Stimulated activated CD4-positive, alpha-beta T cell treated with anti-CD3 and anti-CD28 coated beads, Interleukin-1b, Interleukin-23, amount 100 ng/mL, for 1 hour (primary cell): Measurements from ENCODE around the gene TGFB1.

ENCODE experiments used
- DNase-seq, 2 donors: peaks; one replicate each; pipeline ENCODE4 v3.0.0-alpha.2; 2020; ENCODE audit warnings: low read depth in 2 of 2

Gene TGFB1

GRCh38 chr19:41341669-41342490, 11.8 kb downstream of the TGFB1 start:
- no peak for DNase-seq

- no peak for DNase-seq
These were observed 13.8 kb downstream of the TGFB1 start for GRCh38 chr19:41339936-41340335.

DNA sequence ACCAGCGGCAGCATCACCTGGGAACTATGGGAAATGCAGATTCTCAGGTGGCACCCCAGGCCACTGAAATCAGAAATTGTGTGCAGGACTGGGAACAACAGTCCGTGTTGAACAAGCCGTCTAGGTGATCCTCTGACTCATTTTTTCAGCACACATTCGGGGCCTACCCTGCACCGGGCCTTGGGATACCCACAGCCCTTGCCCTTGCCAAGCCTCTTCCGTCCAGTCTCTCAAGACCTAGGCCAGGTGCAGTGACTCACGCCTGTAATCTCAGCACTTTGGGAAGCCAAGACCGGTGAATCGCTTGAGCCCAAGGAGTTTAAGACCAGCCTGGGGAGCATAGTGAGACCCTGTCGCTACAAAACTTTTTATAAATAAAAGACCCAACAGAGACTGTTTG, 18.3 kb downstream of the TGFB1 start:
- DNase-seq: no peak

DNA sequence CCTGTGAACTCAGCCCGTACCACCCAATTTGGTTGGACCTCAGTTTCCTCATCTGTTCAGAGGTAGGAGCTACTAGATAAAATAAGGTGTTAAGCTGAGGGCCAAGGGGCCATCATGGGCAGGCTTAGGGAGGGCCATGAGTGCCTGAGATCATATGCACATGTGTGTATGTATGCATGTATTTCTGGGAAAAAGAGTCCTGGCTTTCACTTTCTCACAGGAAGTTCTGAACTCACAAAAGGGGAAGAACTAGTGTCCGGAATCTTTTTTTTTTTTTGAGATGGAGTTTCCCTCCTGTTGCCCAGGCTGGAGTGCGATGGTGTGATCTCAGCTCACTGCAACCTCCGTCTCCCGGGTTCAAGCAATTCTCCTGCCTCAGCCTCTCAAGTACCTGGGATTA, 18.9 kb downstream of the TGFB1 start:
- no peak for DNase-seq

DNA sequence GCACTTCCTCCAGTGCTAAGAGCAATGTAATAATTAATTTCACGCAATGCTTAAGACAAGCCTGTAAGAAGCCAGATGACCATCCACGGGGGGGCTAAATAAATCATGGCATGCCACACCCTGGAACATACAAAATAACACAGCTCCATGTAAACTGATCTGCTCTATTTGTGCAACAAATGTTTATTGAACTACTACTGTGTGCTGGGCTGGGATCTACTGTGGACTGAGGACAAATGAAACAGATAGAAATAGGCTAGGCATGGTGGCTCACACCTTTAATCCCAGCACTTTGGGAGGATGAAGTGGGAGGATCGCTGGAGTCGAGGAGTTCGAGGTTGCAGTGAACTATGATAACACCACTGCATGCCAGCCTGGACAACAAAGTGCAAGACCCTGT, 21.3 kb downstream of the TGFB1 start:
- DNase-seq: no peak

- no peak for DNase-seq
These were observed 21.7 kb downstream of the TGFB1 start for GRCh38 chr19:41332000-41332399.

DNA sequence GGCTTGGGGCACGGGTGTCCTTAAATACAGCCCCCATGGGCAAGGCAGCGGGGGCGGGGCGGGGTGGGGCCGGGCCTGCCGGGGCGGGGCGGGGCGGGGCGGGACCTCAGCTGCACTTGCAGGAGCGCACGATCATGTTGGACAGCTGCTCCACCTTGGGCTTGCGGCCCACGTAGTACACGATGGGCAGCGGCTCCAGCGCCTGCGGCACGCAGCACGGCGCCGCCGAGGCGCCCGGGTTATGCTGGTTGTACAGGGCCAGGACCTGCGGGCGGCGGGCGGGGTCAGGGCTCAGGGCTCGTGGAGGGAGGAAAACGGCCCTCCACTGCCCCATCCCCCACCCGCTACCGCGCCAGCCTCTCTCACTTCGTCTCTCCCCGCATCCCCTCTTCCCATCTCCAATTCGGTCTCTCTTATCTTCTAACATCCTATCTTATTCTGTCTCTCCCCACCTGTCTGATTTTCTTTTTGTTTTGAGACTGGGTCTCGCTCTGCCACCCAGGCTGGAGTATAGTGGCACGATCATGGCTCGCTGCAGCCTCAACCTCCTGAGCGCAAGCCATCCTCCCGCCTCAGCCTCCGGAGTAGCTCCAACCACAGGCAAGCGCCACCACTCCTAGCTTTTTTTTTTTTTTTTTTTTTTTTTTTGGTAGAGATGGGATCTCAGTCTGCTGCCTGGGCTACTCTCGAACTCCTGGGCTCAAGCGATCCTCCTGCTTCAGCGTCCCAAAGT, 22.6 kb downstream of the TGFB1 start:
- DNase-seq: no peak

DNA sequence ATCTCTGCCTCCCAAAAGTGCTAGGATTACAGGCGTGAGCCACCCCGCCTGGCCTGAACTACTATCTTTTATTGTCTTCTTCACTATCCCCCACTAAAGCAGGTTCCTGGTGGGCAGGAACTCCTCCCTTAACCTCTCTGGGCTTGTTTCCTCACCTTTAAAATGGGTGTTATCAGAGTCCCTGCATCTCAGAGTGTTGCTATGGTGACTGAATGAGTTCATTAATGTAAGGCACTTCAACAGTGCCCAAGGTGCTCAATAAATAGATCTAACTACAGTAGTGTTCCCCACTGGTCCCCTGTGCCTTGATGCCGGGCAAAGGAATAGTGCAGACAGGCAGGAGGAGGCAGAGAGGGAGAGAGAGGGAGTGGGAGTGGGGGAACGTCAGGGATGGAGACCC, 23.2 kb downstream of the TGFB1 start:
- DNase-seq: no peak

- no peak for DNase-seq
These were observed 24.9 kb downstream of the TGFB1 start for GRCh38 chr19:41328842-41329225.

GRCh38 chr19:41328157-41328841, 25.4 kb downstream of the TGFB1 start:
- DNase-seq: peak in 1 of 2 donors; percentile 26

DNA sequence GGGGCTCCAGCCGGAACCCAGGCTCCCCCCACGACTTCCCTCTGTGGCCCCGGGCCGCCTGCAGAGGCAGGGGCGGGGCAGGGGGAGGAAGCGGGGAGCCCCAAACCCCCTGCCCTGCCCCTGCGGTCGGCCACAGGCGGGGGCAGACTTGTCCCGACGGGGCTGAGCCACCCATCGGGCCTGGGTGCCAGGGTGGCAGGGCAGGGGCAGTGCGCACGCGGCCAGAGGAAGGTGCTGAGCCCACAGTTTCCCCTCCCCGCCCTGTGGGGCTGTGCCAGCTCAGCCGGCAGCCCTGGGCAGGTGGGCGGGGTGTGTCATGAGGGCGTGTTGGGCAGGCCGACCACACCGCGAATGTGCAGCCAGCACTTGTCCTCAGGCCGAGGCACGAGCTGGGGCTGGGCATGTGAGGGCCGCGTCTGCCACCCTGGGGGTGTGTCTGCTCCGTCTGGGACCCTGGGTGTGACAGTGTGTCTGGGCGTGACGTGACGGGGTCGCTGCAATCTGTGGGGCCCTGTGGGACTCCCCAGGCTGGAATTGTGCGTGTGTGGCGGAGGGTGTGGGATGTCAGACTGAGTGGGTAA, 26.1 kb downstream of the TGFB1 start:
- DNase-seq: peak; percentile 64 to 67

DNA sequence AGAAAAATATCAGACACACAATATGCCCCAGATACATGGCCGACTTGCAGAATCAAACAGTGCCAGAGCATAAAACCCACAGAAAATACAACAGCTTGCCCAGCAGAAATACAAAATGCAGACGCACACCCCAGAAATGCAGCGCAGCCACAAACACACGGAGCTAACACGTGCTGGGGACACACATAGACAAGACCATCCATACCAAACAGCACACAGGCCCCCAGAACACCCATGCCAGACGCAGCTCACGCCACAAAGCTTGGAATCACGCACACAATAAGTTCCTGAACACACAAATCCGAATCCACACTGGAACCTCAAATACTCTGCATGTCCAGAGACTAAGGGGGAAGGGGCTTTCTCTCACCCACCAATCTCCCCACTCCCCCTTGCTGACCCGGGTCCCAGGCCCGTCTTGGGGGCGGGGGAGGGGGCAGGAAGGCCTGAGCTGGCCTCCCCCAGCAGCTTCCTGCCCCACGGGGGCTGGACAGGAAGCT, 26.6 kb downstream of the TGFB1 start:
- no peak for DNase-seq

- no peak for DNase-seq
These were observed 27.6 kb downstream of the TGFB1 start for GRCh38 chr19:41325947-41326706.

DNA sequence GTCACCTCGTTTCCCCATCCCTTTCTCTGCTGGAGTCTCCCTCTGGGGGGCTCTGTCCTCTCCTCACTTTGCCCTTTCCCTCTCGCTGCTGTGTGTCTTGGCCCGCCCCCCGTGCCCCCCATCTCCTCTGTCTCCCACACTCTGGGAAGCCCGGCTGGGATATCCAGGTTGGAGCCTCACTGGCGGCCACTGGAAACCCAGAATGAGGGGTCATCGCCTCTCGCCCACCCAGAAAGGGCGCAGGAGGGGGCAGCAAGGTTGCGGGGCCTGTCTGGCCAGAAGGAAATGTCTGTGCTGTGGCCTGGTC, 28.1 kb downstream of the TGFB1 start:
- DNase-seq: no peak

- no peak for DNase-seq
These were observed 28.6 kb downstream of the TGFB1 start for GRCh38 chr19:41324921-41325639.

- DNase-seq: no peak
These were observed 29.5 kb downstream of the TGFB1 start for GRCh38 chr19:41324231-41324702.

GRCh38 chr19:41323430-41324125, 30.1 kb downstream of the TGFB1 start:
- DNase-seq: no peak

GRCh38 chr19:41323023-41323422, 30.7 kb downstream of the TGFB1 start:
- DNase-seq: no peak

DNA sequence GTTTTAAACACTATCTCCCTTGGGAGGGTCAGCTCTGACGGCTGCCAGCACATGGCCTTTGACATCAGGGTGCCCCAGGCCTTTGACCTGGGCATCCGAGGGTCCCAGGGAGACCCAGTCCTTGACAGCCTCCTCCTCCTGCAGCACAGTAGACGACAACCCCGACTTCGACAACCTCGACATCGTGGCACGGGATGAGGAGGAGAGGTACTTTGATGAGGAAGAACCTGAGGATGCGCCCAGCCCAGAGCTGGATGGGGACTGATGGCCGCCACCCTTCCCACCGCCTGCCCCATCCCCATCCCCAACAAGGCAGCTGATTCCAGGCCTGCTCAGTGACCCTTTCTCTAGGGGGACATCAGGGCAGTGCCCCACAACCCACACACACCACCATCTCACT, 31.3 kb downstream of the TGFB1 start:
- no peak for DNase-seq

DNA sequence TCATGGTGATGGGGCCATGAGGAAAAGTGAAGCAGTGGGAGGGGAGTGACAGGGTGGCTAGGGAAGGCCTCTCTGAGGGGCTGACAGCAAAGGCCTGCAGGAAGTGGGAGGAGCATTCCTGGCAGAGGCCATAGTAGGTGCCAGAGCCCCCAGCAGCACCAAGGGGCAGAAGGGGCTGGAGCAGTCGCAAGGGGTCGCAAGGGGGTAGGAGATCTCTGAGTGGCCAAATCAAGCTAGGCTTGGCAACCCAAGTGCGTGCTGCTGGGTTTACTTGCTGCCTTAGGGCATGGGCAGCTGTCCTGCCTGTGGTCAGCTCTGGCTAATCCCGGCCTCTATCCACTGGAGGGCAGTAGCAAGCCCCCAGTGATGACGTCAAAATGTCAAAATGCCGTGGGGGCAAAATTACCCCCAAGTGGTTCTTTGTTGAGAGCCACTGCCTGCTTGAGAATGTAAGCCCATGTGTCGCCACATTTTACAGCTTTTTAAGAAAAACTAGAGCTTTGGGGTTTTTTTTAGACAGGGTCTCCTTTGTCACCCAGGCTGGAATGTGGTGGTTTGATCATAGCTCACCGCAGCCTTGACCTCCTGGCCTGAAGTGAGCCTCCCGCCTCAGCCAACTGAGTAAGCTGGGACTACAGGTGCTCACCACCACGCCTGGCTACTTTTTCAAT, 32.0 kb downstream of the TGFB1 start:
- no peak for DNase-seq
